Posterior vena cava (tissue), 2 donors: ENCODE measurements around the gene PRTG. TPM values are rescaled to one million over a fixed set of nuclear protein-coding genes. Genes with fewer than 3 reads are reported as not detected.
A peak's percentile ranks its signal among the peaks of the same experiment; 100 is the strongest.
"Not testable (repeated sequence)": the region's sequence is repeated elsewhere in the genome, so short reads cannot be mapped to it uniquely, and the experiment has no call there.

ENCODE experiments used
- DNase-seq: peaks from one replicate; pipeline ENCODE4 v3.0.0-alpha.2; 2020; ENCODE audit warnings: low spot score
- intact Hi-C, 2 donors: fragments of 100-400 bp; cut with DNase I; formaldehyde crosslinking; loops; one replicate each; pipeline versions ENCODE4 v1.14.1 to v1.14.2; 2022 to 2023
- long read RNA-seq, 2 donors: library from polyadenylated mRNA; unstranded; transcript quantifications; one replicate each; pipeline ENCODE4 v2.0.0, GENCODE V29; 2020 to 2021
- total RNA-seq, 2 donors: library from RNA; stranded (reverse); fragmentation: NEBNext Ultra II Directional; extraction: Animal tissue kit (Norgen Biotek cat#: 25700); gene quantifications; one replicate each; pipeline ENCODE4 v1.2.1, GENCODE V29; 2021
- donor health status: DM: yes; HTN: yes; CAD: no.
- donor health status: DM: yes; HTN: yes; CAD: no.

Gene PRTG, protein sequence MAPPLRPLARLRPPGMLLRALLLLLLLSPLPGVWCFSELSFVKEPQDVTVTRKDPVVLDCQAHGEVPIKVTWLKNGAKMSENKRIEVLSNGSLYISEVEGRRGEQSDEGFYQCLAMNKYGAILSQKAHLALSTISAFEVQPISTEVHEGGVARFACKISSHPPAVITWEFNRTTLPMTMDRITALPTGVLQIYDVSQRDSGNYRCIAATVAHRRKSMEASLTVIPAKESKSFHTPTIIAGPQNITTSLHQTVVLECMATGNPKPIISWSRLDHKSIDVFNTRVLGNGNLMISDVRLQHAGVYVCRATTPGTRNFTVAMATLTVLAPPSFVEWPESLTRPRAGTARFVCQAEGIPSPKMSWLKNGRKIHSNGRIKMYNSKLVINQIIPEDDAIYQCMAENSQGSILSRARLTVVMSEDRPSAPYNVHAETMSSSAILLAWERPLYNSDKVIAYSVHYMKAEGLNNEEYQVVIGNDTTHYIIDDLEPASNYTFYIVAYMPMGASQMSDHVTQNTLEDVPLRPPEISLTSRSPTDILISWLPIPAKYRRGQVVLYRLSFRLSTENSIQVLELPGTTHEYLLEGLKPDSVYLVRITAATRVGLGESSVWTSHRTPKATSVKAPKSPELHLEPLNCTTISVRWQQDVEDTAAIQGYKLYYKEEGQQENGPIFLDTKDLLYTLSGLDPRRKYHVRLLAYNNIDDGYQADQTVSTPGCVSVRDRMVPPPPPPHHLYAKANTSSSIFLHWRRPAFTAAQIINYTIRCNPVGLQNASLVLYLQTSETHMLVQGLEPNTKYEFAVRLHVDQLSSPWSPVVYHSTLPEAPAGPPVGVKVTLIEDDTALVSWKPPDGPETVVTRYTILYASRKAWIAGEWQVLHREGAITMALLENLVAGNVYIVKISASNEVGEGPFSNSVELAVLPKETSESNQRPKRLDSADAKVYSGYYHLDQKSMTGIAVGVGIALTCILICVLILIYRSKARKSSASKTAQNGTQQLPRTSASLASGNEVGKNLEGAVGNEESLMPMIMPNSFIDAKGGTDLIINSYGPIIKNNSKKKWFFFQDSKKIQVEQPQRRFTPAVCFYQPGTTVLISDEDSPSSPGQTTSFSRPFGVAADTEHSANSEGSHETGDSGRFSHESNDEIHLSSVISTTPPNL
- total RNA-seq = 1 to 10 TPM; 1.0 to 1.3 TPM
- long read RNA-seq, donor 1 = 0 reads
- long read RNA-seq, donor 2 = 0 reads

DNA sequence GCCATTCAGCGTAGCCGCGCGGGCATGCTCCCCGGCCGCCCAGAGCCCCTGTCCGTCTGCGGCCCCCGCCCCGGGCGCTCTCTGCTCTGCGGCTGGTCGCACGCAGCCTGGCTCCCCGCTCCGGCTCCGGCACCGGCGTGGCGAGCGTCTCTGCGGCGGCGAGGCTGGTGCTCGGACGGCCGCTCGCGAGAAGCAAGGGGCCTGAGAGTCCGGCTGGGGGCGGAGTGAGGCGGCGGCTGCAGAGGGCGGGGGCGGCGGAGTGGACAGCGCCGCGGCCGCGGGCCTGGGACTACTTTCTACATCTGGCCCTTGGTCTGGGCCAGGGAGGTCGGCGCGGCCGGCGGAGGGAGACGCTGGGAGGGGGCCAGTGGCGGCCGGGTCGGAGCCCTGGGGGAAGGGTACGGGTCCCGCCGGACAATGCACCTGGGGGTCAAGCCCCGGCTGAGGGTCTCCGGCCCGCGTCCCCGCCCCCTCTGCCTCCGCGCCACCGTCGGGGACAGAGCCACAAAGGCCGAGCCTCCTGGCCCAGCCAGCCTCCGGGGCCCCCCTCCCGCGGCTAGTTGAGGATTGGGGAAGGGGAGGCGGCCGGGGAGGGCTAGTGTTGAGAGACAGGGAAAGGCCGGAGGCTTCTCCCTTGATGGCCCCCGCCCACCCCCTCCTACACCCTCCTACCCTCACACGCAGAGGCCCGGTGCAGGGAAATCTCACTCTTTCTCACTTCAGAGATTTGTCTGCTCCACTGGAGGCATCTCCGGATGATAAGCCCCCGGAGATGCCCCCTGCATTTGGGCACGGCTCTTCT, at the start of gene PRTG:
Gene PRTG (minus strand): TSS at position 226 of the 802 bp plus-strand sequence. CDS start 221 bp downstream, at position 5.
- DNase-seq = peak; percentile 91

DNA sequence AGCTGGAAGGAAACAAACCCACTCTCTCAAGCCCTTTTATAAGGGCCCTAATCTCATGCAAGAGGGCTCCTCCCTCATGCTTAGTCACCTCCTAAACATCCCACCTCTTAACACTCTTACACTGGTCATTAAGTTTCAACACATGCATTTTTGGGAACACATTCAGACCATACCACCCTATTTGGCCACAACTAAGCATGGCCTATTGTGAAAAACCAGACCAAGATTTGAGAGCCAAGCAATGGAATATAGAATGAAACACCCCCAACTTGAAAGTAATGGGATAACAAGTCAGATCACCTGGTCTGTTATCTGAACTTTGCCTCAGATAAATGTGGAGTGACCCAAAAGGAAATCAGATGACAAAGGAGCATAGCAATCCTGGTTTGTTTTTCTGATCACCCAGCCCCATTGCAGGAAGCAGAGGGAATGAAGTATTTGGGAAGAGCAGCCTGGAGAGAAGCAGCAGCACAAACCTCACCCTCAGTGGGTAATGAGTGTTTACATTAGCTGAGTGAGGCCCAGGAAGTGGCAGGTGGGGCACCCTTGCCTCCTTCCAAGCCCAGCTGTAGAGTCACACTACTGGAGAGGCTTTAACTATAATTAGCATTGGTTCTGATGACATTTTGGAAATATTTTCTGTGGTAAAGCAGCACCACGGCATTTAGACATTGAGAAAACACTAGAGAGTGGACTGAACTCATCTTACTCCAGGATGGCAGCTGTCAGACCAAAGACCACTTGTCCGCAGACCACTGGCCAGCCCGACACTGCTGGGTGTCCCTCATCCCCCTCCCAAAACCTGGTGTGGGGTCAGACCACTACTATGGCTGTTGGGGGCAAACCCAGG, 48.8 kb upstream of the PRTG start:
- no peak for DNase-seq
- intact Hi-C loops = no loop called here

More for the DNA sequence above, at the start of gene PRTG:
- intact Hi-C loops = no loop called here

DNA sequence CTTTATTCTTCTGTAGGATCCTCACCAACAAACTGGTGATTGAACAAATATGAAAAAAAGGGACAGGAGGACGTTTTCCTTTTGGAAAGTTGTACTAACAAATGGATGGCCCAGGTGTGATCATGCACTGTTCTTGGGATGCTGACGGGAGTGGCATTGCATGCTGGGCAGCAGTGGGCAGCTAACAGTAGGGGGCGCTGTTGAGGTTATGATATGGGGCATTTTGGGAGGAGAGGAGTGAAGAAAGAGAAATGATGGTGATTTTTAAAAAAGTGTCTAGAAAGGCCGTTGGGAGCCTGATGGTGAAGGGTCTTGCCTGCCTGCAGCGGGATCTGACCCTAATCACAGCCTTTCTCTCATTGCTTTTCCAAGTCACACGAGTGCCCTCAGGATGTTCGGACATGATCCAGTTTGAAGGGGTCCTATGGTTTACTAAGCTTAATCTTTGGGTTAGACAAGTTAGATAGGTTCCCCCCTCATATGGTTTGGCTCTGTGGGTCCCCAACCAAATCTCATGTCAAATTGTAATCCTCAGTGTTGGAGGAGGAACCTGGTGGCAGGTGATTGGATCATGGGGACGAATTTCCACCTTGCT, 46.2 kb upstream of the PRTG start:
- intact Hi-C loops = no loop called here
- no peak for DNase-seq

DNA sequence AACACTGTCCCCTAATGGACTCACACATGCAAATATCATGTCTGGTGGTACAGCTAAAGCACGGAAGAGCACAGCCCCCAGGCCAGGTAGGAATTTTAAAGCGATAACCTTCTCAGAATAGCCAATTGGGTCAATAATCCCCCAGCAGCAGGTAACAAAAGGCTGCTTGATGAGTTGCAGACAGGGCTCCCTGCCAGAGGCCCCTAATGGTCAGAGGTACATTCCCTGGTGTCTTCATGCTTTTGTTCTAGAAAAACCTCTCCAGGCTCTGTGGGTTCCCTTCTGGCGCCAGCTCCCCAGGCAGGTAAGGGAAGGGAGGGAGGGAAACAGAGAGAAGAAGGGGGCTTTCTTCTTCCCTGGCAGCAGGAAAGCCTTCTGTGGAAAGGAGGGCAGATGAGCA, 43.4 kb upstream of the PRTG start:
- DNase-seq = no peak
- intact Hi-C loops = no loop called here

DNA sequence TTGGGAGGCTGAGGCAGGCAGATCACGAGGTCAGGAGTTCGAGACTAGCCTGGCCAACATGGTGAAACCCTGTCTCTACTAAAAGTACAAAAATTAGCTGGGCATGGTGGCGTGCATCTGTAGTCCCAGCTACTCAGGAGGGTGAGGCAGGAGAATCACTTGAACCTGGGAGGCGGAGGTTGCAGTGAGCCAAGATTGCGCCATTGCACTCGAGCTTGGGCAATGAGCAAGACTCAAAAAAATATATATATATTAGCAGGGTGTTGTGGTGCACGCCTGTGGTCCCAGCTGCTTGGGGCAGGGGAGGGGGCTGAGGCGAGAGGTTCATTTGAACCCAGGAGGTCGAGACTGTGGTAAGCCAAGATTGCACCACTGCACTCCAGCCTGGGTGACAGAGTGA, 42.6 kb upstream of the PRTG start:
- DNase-seq, intact Hi-C loops: not testable (repeated sequence)

DNA sequence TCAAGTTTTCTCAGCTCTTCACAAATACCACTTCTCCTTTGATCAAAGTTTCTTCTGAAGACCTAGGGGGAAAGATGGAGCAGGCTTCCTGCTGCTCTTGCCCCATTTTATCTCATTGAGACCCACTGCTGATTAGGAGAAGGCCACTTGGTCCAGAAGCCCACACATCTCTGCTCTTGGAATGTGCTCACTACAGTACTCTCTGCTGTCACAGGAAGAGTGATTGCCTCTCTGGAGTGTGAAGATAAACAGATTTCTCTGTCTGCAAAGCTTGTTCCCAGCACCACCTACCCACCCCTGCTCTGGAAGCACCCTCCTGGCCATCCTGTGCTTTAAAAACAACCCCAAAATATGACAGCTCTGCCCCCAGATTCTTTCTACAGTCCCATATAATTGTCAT, 41.3 kb upstream of the PRTG start:
- intact Hi-C loops = no loop called here
- no peak for DNase-seq

DNA sequence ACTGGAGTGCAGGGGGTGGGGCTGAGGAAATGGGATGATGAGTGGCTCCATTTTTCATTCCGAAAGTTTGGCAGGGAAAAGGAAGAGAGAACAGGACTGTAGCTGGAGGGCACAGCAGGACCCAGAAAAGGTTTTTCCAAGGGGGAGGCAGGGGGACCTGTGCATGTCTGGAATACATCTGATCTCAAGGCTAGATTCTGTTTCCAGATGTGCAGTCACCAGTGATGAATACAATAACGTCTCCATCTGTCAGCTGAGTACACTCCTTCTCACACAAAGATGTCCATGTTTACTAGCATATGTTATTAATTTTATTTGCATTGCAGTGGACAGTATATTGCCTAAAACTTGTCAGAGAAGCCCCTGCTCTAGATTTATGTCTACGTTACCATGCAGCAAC, 39.9 kb upstream of the PRTG start:
- DNase-seq = no peak
- intact Hi-C loops = no loop called here

DNA sequence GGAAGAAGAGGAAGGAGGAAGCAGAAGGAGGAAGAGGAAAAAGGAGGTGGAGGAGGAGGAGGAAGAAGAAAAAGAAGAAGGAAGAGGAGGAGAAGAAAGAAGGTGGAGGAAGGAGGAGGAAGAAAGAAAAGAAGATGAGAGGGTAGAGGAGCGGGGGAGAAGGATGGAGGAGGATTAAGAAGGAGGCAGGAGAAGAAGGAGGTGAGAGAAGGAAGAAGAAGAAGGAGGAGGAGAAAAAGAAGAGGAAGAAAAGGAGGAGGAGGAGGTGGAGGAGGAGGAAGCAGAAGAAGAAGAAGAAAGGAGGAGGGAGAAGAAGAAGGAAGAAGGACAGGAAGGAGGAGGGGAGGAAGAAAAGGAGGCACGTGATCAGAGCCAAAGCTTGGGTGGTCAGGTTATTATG, 37.3 kb upstream of the PRTG start:
- no peak for DNase-seq
- intact Hi-C loops = no loop called here

DNA sequence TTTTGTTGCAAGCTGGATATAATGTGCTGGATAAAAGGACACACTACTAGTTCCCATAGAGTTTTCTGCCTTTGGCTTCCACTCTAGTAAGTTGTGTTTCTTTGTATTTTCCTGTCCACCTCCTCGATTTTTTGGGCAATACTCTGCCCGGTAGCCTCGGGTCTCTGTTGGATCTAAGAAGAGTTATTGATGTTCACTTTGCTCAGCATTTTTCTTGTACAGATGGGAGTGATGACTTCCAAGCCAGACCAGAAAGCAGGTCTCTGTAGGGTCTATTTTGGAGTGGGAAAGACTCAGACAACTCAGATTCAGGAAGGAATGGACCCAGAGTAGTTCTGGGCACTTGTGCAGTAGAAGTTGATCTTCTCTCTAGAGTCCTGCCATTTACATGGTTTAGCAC, 36.0 kb upstream of the PRTG start:
- intact Hi-C loops = no loop called here
- DNase-seq = no peak

DNA sequence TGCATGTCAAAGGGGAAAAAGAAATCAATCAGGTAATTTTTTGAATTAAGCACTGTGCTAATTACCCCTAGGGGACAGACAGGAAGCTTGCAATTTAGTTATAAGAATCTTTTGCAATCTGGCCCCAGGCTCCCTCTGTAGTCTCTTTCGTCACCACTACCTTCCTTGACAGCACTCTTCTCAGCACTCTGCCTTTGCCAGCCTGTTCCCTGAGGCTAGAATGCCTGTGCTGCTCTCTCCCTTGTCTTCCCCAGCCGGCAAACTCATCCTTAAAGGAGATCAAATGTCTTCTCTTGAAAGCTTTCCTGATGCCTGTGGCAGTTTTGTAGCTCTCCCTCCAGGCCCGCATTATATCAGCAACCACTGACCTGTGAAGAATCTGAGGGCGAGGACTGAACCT, 32.4 kb upstream of the PRTG start:
- intact Hi-C loops = no loop called here

DNA sequence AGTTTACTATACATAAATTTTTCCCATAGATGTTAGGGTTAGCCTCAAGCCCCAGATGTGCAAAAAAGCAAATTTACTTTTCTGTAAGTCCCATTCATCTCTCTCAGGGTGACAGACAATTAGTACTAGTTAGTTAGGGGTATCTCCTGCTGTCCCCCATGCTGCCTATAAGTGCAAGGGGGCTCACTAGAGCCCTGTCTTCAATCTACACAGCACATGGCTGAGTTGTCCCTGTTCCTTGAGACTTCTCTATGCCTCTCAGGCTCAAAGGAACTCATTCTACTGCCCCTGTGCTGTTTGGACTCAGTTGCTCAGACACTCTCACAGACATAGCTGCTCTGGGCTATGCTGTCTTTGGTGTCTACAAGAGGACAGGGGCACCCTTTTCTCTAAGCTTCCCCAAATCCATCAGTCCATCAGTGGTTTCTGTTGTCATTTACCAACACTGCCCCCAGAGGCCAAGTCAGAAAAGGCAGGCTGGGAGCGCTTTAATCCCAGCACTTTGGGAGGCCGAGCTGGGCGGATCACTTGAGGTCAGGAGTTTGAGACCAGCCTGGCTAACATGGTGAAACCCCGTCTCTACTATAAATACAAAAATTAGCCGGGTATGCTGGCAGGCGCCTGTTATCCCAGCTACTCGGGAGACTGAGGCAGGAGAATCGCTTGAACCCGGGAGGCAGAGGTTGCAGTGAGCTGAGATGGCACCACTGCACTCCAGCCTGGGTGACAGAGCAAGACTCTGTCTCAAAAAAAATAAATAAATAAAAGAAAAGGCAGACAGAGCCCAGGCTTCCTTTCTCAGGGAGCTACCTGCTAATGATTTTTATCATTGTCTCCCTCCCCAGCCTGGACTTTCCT, 31.4 kb upstream of the PRTG start:
- intact Hi-C loops = no loop called here
- no peak for DNase-seq

More for the DNA sequence above, 32.4 kb upstream of the PRTG start:
- DNase-seq = no peak

DNA sequence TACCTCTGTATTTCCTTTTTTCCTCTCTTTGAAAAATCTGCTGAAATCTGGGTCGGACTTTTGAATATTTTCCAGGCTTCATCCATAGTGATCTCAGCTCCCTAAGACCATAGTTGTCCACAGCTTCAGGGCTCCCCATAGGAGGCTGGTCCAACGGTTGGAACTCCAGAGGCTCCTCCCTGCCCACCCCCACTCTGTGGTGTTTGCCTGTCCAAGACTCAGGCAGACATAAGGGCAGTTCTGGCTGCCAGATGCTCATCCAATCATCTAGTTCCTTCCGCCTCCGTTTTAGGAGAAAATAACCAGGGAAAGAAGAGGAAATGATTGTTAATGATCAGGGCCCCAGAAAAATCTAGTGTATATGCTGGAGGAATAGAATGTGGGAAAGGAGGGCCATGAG, 27.9 kb upstream of the PRTG start:
- intact Hi-C loops = no loop called here
- DNase-seq = no peak

DNA sequence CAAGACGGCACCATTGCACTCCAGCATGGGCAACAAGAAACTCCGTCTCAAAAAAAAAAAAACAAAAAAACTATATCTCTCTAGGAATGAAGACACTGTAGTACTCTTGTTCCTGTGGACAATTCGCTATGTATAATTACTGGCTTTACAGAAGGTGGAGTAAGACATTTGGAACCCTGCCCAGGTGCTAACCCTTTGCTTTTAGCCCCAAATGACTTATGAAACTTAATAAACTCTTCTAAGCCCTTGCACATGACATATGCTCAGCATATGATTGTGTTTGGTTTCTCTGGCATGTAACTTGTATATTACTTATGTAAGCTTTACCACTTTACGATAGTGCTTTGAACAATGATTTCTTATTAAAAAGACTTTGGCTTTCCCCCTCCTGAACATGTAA, 27.3 kb upstream of the PRTG start:
- intact Hi-C loops = no loop called here

DNA sequence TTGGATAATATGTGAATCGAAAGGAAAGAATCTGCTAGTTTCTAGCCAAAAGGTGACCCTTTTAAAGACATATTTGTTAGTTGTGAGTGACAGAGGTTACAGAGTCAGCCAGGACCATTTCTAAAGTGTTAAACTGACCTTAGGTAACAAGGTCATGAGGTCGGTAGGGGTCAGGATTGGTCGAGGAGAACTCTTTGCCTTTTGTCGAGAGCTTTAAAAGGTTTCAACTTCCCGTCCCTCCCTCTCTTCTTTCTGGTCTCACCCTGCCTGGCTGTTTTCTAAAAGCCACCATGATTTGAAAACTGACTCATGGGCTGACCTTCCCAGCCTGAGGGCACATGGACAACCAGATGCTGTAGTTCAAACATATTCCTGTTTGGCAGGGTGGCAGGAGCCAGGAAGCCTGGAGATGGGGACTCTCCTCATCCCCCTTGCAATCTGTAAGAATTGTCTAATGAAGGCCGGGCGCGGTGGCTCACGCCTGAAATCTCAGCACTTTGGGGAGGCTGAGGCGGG, 25.8 kb upstream of the PRTG start:
- DNase-seq = no peak
- intact Hi-C loops = no loop called here

More for the DNA sequence above, 27.3 kb upstream of the PRTG start:
- DNase-seq = no peak

DNA sequence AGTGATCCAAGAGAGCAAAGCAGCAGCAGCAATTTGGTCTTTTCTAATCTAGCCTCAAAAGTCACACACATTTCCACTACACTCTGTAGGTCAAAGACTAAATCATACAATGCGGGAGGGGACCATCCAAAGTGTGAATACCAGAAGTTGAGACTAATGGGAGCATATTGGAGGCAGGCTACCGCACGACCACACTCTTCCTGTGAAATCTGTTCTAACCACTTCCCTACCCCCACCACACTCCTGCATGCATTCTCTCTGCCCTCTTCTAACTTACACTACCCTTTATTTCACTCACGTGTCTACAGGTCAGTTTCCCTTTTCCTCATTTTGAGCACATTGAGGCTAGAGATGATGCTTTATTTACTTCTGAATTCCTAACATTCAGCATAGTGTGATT, 23.7 kb upstream of the PRTG start:
- DNase-seq = no peak
- intact Hi-C loops = no loop called here

DNA sequence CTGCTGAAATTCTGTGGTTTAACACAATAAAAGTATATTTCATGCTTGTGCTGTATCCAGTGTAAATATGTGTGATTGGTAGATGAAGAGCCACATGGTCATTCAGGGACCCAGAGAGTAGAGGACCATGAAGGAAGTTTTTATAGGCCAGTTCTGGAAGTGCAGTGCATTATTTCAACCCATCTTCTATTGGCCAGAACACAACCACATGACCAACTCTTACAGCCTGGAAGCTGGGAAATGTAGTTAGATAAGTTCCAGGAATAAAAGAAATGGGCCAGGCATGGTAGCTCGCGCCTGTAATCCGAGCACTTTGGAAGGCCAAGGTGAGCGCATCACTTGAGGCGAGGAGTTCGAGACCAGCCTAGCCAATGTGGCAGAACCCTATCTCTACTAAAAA, 21.4 kb upstream of the PRTG start:
- DNase-seq = no peak
- intact Hi-C loops = no loop called here

DNA sequence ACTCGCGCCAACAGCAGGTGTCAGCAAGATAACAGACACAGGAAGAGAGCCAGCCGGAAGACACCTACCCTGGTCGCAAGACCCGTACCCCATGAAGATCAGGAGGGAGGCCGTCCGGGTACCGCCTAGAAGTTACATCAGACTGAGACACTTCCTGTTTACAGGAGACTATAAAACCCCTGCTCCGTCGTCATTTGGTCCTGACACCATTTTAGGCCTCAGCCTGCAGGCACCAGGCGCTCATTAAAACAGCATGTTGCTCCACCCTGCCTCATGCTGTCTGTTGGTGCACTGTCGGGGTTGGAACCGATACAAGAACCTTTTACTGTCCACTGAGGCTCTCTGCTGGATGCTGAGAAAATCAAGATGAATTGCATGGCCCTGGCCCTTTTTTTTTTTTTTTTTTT, 15.6 kb upstream of the PRTG start:
- intact Hi-C loops = no loop called here
- no peak for DNase-seq
